ENCODE results near the gene CIART. TPM values are rescaled to one million over a fixed set of nuclear protein-coding genes. Genes with fewer than 3 reads are reported as not detected.

The CIART gene
- 0.88 and 2.2 TPM in 2 replicates for total RNA-seq (2013; cell fraction: nucleolus; rRNA removed)
- total RNA-seq (2014; rRNA removed) (0.68 and 0.76 TPM in 2 replicates), total RNA-seq (2014; rRNA removed; fragmentation: Illumina TruSeq; extraction: Trizol) (0.60 and 0.76 TPM in 2 replicates), total RNA-seq (2021) (0.54 and 1.4 TPM in 2 replicates), polyA plus RNA-seq (2011; rRNA removed) (0.61 and 1.4 TPM in 2 replicates), polyA plus RNA-seq (2014; fragmentation: Illumina TruSeq; extraction: Trizol) (1.0 and 2.0 TPM in 2 replicates), polyA plus RNA-seq (2014; fragmentation: Nextera tagmentation; extraction: Ambion mirVana) (under 1 TPM; 0.61 to 0.62 TPM), polyA plus RNA-seq (2014; rRNA removed) (1.2 and 1.3 TPM in 2 replicates), polyA plus RNA-seq (2016; fragmentation: Nextera tagmentation; extraction: Ambion mirVana) (under 1 TPM; 0.44 to 0.66 TPM), polyA minus RNA-seq (2011; rRNA and poly(A)+ RNA removed) (0.93 and 1.1 TPM in 2 replicates), Bru-seq, nascent RNA (percentile 35 among the genes with signal in this experiment), BruChase-seq, experiment 1, labeled RNA remaining after a 6-hour chase (percentile 55 among the genes with signal in this experiment), BruChase-seq, experiment 2, labeled RNA remaining after a 2-hour chase (percentile 40 among the genes with signal in this experiment)
- 1.6 TPM for polyA plus RNA-seq (2011; ENCODE audit: low read depth)
- 0.96 and 1.1 TPM in 2 replicates for polyA plus RNA-seq (2011; cell fraction: cytosol; rRNA removed)
- 2.1 and 4.0 TPM in 2 replicates for polyA plus RNA-seq (2011; cell fraction: nucleus; rRNA removed)
- polyA plus RNA-seq (2012): 1.5 and 2.5 TPM in 2 replicates
- not detected in 2 replicates for polyA minus RNA-seq (2011; cell fraction: cytosol; rRNA and poly(A)+ RNA removed)
- 0.60 TPM in 1 of 2 replicates, not detected in the other for polyA minus RNA-seq (2011; cell fraction: nucleus; rRNA and poly(A)+ RNA removed)
- long read RNA-seq, experiment 1: 0 reads
- long read RNA-seq, experiment 2: 0 reads

- CTCF ChIA-PET: interaction anchor here (0.6 to 3.8 kb wide), 16 partner anchors 9 to 209 kb away, joined by 3 to 98 read pairs (median 4); partner anchors contain the start of genes ANP32E and CA14
- SMC1A ChIA-PET (ENCODE audit: uncharacterized antibody, unreplicated experiment): interaction anchor here (0.7 to 1.9 kb wide), 7 partner anchors 9 to 220 kb away, joined by 3 to 18 read pairs (median 4); partner anchors contain the start of genes APH1A and CA14
- FAIRE-seq (peak; percentile 18), DNase-seq (ENCODE audit: low read depth, low spot score) (no peak), ATAC-seq (peak; percentile 80)
- POLR2A ChIA-PET: interaction anchor here (0.5 to 0.6 kb wide), 2 partner anchors 45 to 47 kb away, joined by 6 to 7 read pairs; no protein-coding TSS in a partner anchor
- in situ Hi-C loops (cut with MboI) (no loop called here), intact Hi-C loops (cut with micrococcal nuclease; ENCODE audit: unreplicated experiment) (loop anchor here (1.0 kb wide), 1 partner anchor 27 kb away; no protein-coding TSS in a partner anchor)
- 12% methylated on average over 34 of the region's 46 CpGs for WGBS (ENCODE audit: insufficient coverage, insufficient replicate concordance, low lambda C conversion rate, missing lambda C conversion rate)
- H3K4me3 ChIP-seq: peak within 1 kb of the TSS; percentile 58
- H2AFZ ChIP-seq (ENCODE audit: control insufficient read depth, low read depth, low read length): peak within 1 kb of the TSS; percentile 95
- H3K27ac ChIP-seq (ENCODE audit: control insufficient read depth, insufficient read depth): no peak within 1 kb of the TSS
- H4K20me1 ChIP-seq (ENCODE audit: control insufficient read depth, insufficient read depth): no peaks in the 10 kb centered on the region
- H3K9ac ChIP-seq (ENCODE audit: control insufficient read depth, insufficient read depth, low read length): peak within 1 kb of the TSS; percentile 14; the same call in 1 of the 2 replicates
- H3K9me3 ChIP-seq (replicated peaks; ENCODE audit: control insufficient read depth, insufficient read depth, low read length): no peaks in the 10 kb centered on the region; the same call in 2 of the 3 replicates
- H3K36me3 ChIP-seq (ENCODE audit: control insufficient read depth in 2 of 2, insufficient read depth in 2 of 2, low read length in 1 of 2): no peaks in the 10 kb centered on the region
- H3K27me3 ChIP-seq (replicated peaks in 1 of 2; ENCODE audit: control insufficient read depth in 2 of 2, insufficient read depth in 2 of 2, low read length in 1 of 2): no peaks in the 10 kb centered on the region; a peak in 2 of 4 replicates
- H3K79me2 ChIP-seq (ENCODE audit: control insufficient read depth, insufficient read depth, low read length): no peaks in the 10 kb centered on the region
- H3K4me2 ChIP-seq (ENCODE audit: control insufficient read depth, insufficient read depth): peak within 1 kb of the TSS; percentile 94
- peaks cover 9% of the 10 kb centered on the region for H3K4me1 ChIP-seq (ENCODE audit: control insufficient read depth, insufficient read depth, low read length)
- RAD21 ChIA-PET (ENCODE audit: unreplicated experiment): interaction anchor here (0.7 to 1.6 kb wide), 9 partner anchors 13 to 209 kb away, joined by 3 to 18 read pairs (median 4); no protein-coding TSS in a partner anchor
- BruUV-seq (replicated peaks): no TSS peak
- no peak for TF ChIP-seq MEF2A (IDR thresholded peaks at IDR 0.05; ENCODE audit: insufficient read depth, low read depth, low read length)
- peak; percentile 56 for TF ChIP-seq SP1 (IDR thresholded peaks at IDR 0.05; ENCODE audit: low read depth, low read length)
- peak; percentile 45; the same call in 1 of the 2 replicates for TF ChIP-seq POLR2A (IDR thresholded peaks at IDR 0.05; ENCODE audit: low read depth, low read length)
- TF ChIP-seq PKNOX1 (IDR thresholded peaks at IDR 0.05): peak; percentile 57
- TF ChIP-seq, protein P1, sequence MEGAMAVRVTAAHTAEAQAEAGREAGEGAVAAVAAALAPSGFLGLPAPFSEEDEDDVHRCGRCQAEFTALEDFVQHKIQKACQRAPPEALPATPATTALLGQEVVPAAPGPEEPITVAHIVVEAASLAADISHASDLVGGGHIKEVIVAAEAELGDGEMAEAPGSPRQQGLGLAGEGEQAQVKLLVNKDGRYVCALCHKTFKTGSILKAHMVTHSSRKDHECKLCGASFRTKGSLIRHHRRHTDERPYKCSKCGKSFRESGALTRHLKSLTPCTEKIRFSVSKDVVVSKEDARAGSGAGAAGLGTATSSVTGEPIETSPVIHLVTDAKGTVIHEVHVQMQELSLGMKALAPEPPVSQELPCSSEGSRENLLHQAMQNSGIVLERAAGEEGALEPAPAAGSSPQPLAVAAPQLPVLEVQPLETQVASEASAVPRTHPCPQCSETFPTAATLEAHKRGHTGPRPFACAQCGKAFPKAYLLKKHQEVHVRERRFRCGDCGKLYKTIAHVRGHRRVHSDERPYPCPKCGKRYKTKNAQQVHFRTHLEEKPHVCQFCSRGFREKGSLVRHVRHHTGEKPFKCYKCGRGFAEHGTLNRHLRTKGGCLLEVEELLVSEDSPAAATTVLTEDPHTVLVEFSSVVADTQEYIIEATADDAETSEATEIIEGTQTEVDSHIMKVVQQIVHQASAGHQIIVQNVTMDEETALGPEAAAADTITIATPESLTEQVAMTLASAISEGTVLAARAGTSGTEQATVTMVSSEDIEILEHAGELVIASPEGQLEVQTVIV (IDR thresholded peaks at IDR 0.05; ENCODE audit: borderline replicate concordance, partially characterized antibody): no peak
- no peak for TF ChIP-seq CHD4 (IDR thresholded peaks at IDR 0.05)
- TF ChIP-seq MEF2B (IDR thresholded peaks at IDR 0.05; ENCODE audit: partially characterized antibody, poor library complexity, severe bottlenecking): peak; percentile 79
- TF ChIP-seq NFYB (IDR thresholded peaks at IDR 0.05; ENCODE audit: insufficient read depth, low read depth, low read length): 0 out of 2 replicates have a peak, but pooled peaks have one; percentile 55
- peak; percentile 81 for TF ChIP-seq RAD51 (IDR thresholded peaks at IDR 0.05)
- no peak for TF ChIP-seq IKZF2 (IDR thresholded peaks at IDR 0.05)
- TF ChIP-seq, protein P2, sequence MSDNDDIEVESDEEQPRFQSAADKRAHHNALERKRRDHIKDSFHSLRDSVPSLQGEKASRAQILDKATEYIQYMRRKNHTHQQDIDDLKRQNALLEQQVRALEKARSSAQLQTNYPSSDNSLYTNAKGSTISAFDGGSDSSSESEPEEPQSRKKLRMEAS (IDR thresholded peaks at IDR 0.05; ENCODE audit: low read depth, low read length): peak; percentile 61; the same call in 1 of the 2 replicates
- peak; percentile 15; the same call in 1 of the 2 replicates for TF ChIP-seq MLLT1 (IDR thresholded peaks at IDR 0.05)
- peak; percentile 27 for TF ChIP-seq FOS (IDR thresholded peaks at IDR 0.05; ENCODE audit: borderline replicate concordance, extremely low read depth, insufficient read length)
Observed at GRCh38 chr1:150281758-150282557, at the start of gene CIART. CIART (plus strand) TSS chr1:150282554; CDS start chr1:150283268, 714 bp downstream.
